SW 1271 (cell line): ENCODE measurements around the gene XRCC6.
"Not testable (repeated sequence)": the region's sequence is repeated elsewhere in the genome, so short reads cannot be mapped to it uniquely, and the experiment has no call there.

Experiments
- DNase-seq, 2 experiments: peaks; one replicate each; lab custom pipeline; 2025; lab: John Stamatoyannopoulos, UW

Gene XRCC6

GRCh38 chr22:41650821-41651220, 29.7 kb downstream of the XRCC6 start:
- no peak for DNase-seq

GRCh38 chr22:41654322-41654721, 33.2 kb downstream of the XRCC6 start:
- DNase-seq = no peak

GRCh38 chr22:41656556-41656955, 35.5 kb downstream of the XRCC6 start:
- DNase-seq = no peak

GRCh38 chr22:41657709-41658108, 36.6 kb downstream of the XRCC6 start:
- no peak for DNase-seq

GRCh38 chr22:41658869-41659268, 37.8 kb downstream of the XRCC6 start:
- DNase-seq = no peak

- no peak for DNase-seq
Observed at GRCh38 chr22:41659941-41660340, 38.8 kb downstream of the XRCC6 start.

- DNase-seq = no peak
Observed at GRCh38 chr22:41660416-41660815, 39.3 kb downstream of the XRCC6 start.

GRCh38 chr22:41661088-41661487, 40.0 kb downstream of the XRCC6 start:
- DNase-seq = no peak

GRCh38 chr22:41661713-41662112, 40.6 kb downstream of the XRCC6 start:
- no peak for DNase-seq

GRCh38 chr22:41663594-41663993, 42.5 kb downstream of the XRCC6 start:
- DNase-seq = not testable (repeated sequence)

- DNase-seq = peak in 1 of 2 experiments; percentile 31
Observed at GRCh38 chr22:41664490-41664889, 43.4 kb downstream of the XRCC6 start.

- no peak for DNase-seq
Observed at GRCh38 chr22:41664951-41665350, 43.9 kb downstream of the XRCC6 start.

GRCh38 chr22:41668971-41669911, 48.1 kb downstream of the XRCC6 start:
- peak; percentile 51 to 82 for DNase-seq

- DNase-seq = peak in 1 of 2 experiments; percentile 25
Observed at GRCh38 chr22:41672096-41672495, 51.0 kb downstream of the XRCC6 start.

- DNase-seq = peak in 1 of 2 experiments; percentile 50
Observed at GRCh38 chr22:41672780-41673509, 51.9 kb downstream of the XRCC6 start.

GRCh38 chr22:41674846-41675340, 53.8 kb downstream of the XRCC6 start:
- DNase-seq = no peak

- no peak for DNase-seq
Observed at GRCh38 chr22:41676134-41676533, 55.0 kb downstream of the XRCC6 start.

GRCh38 chr22:41681616-41682015, 60.5 kb downstream of the XRCC6 start:
- no peak for DNase-seq

GRCh38 chr22:41682033-41682807, 61.1 kb downstream of the XRCC6 start:
- DNase-seq = no peak

GRCh38 chr22:41683052-41683451, 62.0 kb downstream of the XRCC6 start:
- DNase-seq = no peak

GRCh38 chr22:41683616-41684015, 62.5 kb downstream of the XRCC6 start:
- DNase-seq = no peak

GRCh38 chr22:41684194-41684593, 63.1 kb downstream of the XRCC6 start:
- no peak for DNase-seq
